Measurements from ENCODE around the gene FAM193B. TPM values are rescaled to one million over a fixed set of nuclear protein-coding genes. Genes with fewer than 3 reads are reported as not detected.

The FAM193B gene
- total and polyA plus RNA-seq, 9 of the 15 experiments (the other 6 are each of a cell fraction or from before 2014, with no cell fraction given): 4.4 to 76.4 (median 37.3) TPM

- TF ChIP-seq ZBTB1 (CRISPR knock-in tag; IDR thresholded peaks at IDR 0.05; ENCODE audit: borderline replicate concordance, low read depth) (no peak), ZEB2 (IDR thresholded peaks at IDR 0.05) (no peak), NR2C2 (CRISPR knock-in tag; IDR thresholded peaks at IDR 0.05) (no peak), NR2C2 (tag; IDR thresholded peaks at IDR 0.05) (peak; percentile 66; the same call in 1 of the 2 replicates), PCBP2 (IDR thresholded peaks at IDR 0.05; ENCODE audit: low read depth, low read length, poor library complexity, severe bottlenecking) (no peak)
Measured at GRCh38 chr5:177598477-177598876, 44.1 kb upstream of the FAM193B start (continued).

- H2AFZ ChIP-seq (ENCODE audit: low read depth, low read length): no peak overlapping the region
- ChIA-PET POLR2A (interaction anchor here (0.5 to 1.4 kb wide), 4 partner anchors 9 to 104 kb away, joined by 3 to 4 read pairs (median 3); no protein-coding TSS in a partner anchor), CTCF (ENCODE audit: low intra/inter-chr PET ratio) (no interaction called here)
- H3K79me2 ChIP-seq (ENCODE audit: control insufficient read depth, insufficient read depth, low read length): peaks cover 36% of the 10 kb centered on the region
- in situ Hi-C loops (cut with MboI) (no loop called here), intact Hi-C loops (cut with micrococcal nuclease) (no loop called here)
- no peak overlapping the region for H3K4me3 ChIP-seq
- no peak overlapping the region for H3K4me2 ChIP-seq (ENCODE audit: insufficient read depth, low read length)
- 92% methylated on average over 2 of the region's 2 CpGs for WGBS (ENCODE audit: insufficient coverage, low coverage, missing lambda C conversion rate)
- H3K9me1 ChIP-seq (ENCODE audit: control insufficient read depth, insufficient read depth, low read length): no peaks in the 10 kb centered on the region
- peaks cover 13 to 30% of the 10 kb centered on the region in 2 experiments; a peak in 4 of 5 replicates for H3K4me1 ChIP-seq (replicated peaks in 1 of 2; ENCODE audit: control insufficient read depth in 2 of 2, insufficient read depth in 2 of 2, low read length in 2 of 2)
- no TSS peak for BruUV-seq (replicated peaks)
- ATAC-seq: no peak
- H3K27me3 ChIP-seq (ENCODE audit: control insufficient read depth in 2 of 2, insufficient read depth in 2 of 2, low read length in 2 of 2): no peaks in the 10 kb centered on the region
- no peak overlapping the region; the same call in 2 of the 3 replicates for H3K27ac ChIP-seq (ENCODE audit: extremely low read depth, low read depth, low read length)
- peaks cover 39% of the 10 kb centered on the region for H3K36me3 ChIP-seq (ENCODE audit: control insufficient read depth, insufficient read depth, low read length)
- no peaks in the 10 kb centered on the region for H3K9me3 ChIP-seq (replicated peaks; ENCODE audit: control insufficient read depth, insufficient read depth, low read depth, low read length)
- DNase-seq (ENCODE audit: extremely low read depth in 1 of 4, low spot score in 3 of 4): no peak
- H3K9ac ChIP-seq (ENCODE audit: insufficient read depth in 1 of 2, low read depth in 2 of 2, low read length in 2 of 2): no peak overlapping the region
- H4K20me1 ChIP-seq (replicated peaks; ENCODE audit: control insufficient read depth, insufficient read depth, low read length): peaks cover 7% of the 10 kb centered on the region
- FAIRE-seq: no peak
- TF ChIP-seq GTF2E2 (tag; IDR thresholded peaks at IDR 0.05): no peak
- no peak for TF ChIP-seq PBX2 (CRISPR knock-in tag; IDR thresholded peaks at IDR 0.05; ENCODE audit: low read depth)
- no peak for TF ChIP-seq PBX2 (tag; conservative IDR thresholded peaks at IDR 0.05; ENCODE audit: low read depth)
- TF ChIP-seq CEBPB (tag; IDR thresholded peaks at IDR 0.05): 0 out of 2 replicates have a peak, but pooled peaks have one; percentile 9
- TF ChIP-seq ADNP (tag; IDR thresholded peaks at IDR 0.05): no peak
- no peak for TF ChIP-seq GTF2F1 (IDR thresholded peaks at IDR 0.05; ENCODE audit: low read depth, low read length)
- no peak for TF ChIP-seq ZNF184 (CRISPR knock-in tag; IDR thresholded peaks at IDR 0.05)
- no peak for TF ChIP-seq RNF2 (IDR thresholded peaks at IDR 0.05)
- peak; percentile 30 for TF ChIP-seq POLR2B (IDR thresholded peaks at IDR 0.05; ENCODE audit: low read depth, partially characterized antibody)
- TF ChIP-seq ATF3 (IDR thresholded peaks at IDR 0.05): peak; percentile 68
- no peak for TF ChIP-seq ATF3 (CRISPR knock-in tag; conservative IDR thresholded peaks at IDR 0.05)
- TF ChIP-seq POLR2AphosphoS2 (IDR thresholded peaks at IDR 0.05; ENCODE audit: low read length): 0 out of 2 replicates have a peak, but pooled peaks have one; percentile 40
- TF ChIP-seq KLF16 (IDR thresholded peaks at IDR 0.05): no peak
- TF ChIP-seq POLR2AphosphoS5 (IDR thresholded peaks at IDR 0.05; ENCODE audit: control insufficient read depth, insufficient read depth, low read depth, low read length): 0 out of 2 replicates have a peak, but pooled peaks have one; percentile 7
- no peak for TF ChIP-seq TCFL5 (CRISPR knock-in tag; conservative IDR thresholded peaks at IDR 0.05)
Measured at GRCh38 chr5:177596775-177597238, 42.4 kb upstream of the FAM193B start.

Measured in K562 (cell line).